T-helper 9 cell (primary cell): ENCODE measurements around the gene TEX50.
"Not testable (repeated sequence)": the region's sequence is repeated elsewhere in the genome, so short reads cannot be mapped to it uniquely, and the experiment has no call there.

ENCODE experiments used
- DNase-seq: peaks from one replicate; pipeline ENCODE4 v3.0.0-alpha.2; 2020
- total RNA-seq, 2 donors: gene quantifications; one replicate each; lab custom pipeline; 2026; lab: John Stamatoyannopoulos, UW

The TEX50 gene, protein sequence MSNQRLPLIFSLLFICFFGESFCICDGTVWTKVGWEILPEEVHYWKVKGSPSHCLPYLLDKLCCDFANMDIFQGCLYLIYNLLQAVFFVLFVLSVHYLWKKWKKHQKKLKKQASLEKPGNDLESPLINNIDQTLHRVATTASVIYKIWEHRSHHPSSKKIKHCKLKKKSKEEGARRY
- total RNA-seq, result 0 reads per million in 2 donors

DNA sequence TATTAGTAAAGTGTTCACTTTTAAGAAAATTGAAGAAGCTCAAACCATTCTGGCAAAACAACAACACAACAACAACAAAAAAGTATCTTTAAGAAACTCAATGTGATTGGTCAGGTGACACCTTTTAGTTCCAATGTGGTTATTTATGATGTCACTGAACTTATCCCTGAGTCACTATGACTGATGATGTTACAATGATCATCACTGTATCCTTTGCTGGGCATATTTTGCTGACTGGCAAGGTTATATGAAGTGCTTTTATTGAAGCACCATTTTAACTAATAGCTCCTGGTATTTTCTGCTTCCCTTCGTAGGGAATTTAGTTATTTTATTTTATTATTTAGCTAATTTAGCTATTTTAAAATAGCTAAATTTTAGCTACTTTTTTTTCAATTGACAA, at the start of gene TEX50:
Gene TEX50 (plus strand): TSS at position 223 of the 400 bp plus-strand sequence. CDS start 184 bp downstream, outside the sequence.
- no peak for DNase-seq

DNA sequence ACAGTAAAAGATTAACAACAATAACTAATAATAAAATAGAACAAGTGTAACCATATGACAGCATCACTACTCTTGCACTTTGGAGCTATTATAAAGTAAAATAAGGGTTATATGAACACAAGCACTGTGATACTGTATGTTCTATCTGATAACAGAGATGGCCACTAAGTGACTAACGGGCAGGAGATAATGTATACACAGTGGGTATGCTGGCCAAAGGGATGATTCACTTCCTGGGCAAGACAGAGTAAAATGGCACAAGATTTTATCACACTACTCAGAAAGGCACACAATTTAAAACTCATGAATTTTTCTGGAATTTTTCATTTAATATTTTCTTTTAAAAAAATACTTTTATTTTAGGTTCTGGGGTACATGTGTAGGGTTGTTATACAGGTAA, 44.6 kb upstream of the TEX50 start:
- DNase-seq, result no peak

DNA sequence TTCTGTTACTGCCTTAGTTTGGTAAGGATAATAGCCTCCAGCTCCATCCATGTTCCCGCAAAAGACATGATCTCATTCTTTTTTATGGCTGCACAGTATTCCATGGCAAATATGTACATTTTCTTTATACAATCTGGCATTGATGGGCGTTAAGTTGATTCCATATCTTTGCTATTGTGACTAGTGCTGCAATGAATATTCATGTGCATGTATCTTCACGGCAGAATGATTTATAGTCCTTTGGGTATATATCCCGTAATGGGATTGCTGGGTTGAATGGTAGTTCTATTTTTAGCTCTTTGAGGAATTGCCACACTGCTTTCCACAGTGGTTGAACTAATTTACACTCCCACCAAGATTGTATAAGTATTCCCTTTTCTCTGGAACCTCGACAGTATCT, 44.0 kb upstream of the TEX50 start:
- not testable (repeated sequence) for DNase-seq

DNA sequence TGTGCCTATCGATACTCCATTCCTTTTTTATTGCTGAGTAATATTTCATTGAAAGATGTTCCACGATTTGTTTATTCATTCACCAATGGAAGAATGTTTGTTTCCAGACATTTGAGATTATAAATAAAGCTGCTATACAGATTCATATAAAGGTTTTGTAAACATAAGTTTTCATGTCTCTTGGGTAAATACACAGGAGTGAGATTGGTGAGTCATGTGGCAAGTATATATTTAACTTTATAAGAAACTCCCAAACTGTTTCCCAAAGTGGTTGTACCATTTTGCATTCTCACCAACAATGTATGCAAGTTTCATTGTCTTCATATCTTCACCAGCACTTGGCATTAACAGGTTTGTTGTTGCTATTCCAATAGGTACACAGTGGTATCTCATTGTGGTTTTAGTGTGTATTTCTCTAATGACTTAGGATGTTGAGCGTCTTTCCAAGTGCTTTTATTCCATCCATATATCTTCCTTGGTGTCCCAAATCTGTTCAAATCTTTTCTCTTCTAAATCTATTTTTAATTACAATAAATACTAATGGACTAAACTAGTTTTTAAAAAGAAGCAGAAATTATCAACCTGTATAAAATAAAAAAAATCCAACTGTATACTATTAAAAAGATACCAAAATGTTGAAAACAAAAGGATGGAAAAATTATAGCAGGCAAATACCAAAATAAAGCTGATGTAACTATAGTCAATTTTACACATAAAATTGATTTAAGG, 38.9 kb upstream of the TEX50 start:
- no peak for DNase-seq

DNA sequence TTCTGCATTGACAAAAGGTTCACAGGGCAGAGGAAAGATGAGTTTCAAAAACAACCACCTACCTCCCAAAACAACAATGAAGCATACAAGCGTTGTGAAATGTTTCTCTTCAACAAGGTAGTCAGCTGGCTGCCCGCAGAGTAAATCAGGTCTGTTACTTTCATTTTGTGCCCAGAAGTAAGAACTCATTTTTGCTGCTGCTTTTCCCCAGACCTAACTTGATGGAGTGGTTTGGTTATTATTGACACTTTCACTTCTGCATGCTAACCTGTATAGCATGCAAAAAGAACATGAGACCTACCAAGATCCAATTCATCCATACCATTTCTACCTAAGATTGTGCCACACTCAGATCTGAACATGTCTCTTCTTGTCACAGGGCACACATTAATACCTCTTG, 33.5 kb upstream of the TEX50 start:
- DNase-seq, result no peak

DNA sequence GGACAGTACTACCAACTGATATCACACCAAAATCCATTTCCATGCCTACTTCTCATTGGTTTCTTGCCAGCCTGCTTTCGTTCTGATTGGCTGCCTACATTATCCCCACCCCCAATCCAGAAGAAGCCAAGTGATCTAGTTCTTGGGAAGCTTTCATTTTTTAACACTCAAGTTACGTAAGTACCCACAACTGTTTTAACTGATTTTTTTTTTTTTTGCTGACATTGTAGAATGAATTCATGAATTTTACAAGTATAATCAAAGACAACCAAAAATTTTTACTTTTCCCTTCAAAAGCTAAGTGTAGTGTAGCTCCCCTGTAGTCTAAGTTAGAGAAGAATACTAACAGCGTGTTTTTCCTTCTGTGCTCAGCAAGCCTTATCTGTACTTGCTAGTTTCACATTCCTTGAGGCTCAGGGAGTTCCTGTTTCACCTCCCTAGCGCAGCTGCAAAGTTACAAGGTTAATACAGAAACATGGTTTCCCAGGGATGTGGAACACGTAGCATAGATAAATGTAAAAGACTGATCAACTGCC, 32.0 kb upstream of the TEX50 start, which contains the start of gene SLC9C2:
Gene SLC9C2 (minus strand): TSS at position 17 of the 536 bp plus-strand sequence. CDS start 1,296 bp downstream, outside the sequence.
- no peak for DNase-seq

DNA sequence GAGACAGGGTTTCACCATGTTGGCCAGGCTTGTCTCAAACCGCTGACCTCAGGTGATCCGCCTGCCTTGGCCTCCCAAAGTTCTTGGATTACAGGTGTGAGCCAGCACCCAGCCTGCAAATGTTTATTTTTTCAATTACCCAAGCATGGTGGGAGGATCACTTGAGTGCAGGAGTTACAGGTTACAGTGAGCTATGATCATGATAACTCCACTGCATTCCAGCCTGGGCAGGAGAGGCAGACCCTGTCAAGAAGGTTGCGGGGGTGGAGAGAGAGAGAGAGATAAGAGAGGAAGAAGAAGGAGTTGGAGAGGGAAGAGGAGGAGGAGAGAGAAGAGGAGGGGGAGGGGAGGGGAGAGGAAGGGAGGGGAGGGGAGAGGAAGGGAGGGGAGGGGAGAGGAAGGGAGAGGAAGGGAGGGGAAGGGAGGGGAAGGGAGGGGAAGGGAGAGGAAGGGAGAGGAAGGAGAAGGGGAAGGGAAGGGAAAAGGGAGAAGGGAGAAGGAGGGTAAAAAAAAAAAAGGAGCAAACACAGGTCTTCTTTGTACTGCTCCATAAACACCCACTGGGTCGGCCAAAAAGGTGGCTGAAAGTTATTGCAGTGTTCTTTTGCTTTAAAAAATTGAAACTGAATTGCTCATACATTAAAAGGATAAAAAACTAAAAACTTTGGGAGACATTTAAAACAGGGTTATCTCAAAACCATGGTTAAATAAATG, 26.5 kb upstream of the TEX50 start:
- DNase-seq, result no peak

DNA sequence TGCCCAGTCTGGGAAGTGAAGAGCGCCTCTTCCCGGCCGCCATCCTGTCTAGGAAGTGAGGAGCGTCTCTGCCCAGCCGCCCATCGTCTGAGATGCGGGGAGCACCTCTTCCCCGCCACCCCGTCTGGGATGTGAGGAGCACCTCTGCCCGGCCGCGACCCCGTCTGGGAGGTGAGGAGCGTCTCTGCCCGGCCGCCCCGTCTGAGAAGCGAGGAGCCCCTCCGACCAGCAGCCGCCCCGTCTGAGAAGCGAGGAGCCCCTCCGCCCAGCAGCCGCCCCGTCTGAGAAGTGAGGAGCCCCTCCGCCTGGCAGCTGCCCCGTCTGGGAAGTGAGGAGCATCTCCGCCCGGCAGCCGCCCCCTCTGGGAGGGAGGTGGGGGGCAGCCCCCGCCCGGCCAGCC, 22.1 kb upstream of the TEX50 start:
- DNase-seq, result not testable (repeated sequence)

DNA sequence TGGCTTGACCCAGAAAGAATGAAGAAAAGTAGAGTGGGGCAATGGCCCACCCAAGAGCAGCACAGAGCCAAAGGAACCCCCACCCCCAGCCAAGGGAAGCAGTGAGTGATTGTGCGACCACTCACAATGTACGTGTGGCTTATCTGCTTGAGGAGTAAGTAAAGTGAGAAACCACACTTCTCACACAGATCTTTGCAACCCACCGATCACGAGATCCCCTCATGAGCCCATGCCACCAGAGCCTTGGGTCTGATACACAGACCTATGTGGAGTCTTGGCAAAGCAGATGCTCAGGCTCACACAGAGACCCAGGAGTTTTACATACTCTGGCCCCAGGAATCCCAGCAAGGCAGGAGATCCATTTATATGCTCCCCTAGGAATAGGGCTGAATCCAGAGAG, 18.3 kb upstream of the TEX50 start:
- DNase-seq, result no peak

DNA sequence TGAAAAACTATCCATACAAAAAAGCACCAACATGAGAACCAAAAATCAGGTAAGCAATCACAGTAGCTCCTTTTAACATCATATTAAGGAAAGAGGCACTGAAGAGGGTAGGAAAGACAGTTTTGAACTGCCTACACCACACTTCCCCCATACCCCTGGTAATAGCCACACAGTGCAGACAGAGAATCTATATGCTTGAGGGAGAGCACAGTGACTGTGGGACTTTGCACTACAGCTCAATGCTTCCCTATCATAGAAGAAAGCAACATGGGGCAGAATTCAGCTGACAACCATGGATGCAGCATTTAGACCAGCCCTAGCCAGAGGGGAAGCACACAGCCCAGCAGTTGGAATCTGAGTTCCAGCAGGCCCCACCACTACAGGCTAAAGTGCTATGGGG, 7.9 kb upstream of the TEX50 start:
- DNase-seq, result no peak

DNA sequence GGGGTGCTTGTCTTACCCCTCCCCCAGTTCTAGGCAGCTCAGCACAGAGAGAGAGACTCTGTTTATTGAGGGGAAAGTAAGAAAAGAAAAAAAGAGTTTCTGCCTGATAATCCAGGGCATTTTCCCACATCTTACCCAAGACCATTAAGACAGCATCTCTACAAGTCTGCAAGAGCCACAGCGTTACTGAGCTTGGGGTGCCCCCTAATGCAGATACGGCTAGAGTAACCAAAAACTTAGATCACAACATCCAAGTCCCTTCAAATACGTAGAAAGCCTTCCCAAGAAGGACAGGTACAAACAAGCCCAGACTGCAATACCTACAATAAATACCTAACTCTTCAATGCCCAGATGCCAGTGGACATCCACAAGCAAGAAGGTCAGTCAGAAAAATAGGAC, 6.2 kb upstream of the TEX50 start:
- no peak for DNase-seq

DNA sequence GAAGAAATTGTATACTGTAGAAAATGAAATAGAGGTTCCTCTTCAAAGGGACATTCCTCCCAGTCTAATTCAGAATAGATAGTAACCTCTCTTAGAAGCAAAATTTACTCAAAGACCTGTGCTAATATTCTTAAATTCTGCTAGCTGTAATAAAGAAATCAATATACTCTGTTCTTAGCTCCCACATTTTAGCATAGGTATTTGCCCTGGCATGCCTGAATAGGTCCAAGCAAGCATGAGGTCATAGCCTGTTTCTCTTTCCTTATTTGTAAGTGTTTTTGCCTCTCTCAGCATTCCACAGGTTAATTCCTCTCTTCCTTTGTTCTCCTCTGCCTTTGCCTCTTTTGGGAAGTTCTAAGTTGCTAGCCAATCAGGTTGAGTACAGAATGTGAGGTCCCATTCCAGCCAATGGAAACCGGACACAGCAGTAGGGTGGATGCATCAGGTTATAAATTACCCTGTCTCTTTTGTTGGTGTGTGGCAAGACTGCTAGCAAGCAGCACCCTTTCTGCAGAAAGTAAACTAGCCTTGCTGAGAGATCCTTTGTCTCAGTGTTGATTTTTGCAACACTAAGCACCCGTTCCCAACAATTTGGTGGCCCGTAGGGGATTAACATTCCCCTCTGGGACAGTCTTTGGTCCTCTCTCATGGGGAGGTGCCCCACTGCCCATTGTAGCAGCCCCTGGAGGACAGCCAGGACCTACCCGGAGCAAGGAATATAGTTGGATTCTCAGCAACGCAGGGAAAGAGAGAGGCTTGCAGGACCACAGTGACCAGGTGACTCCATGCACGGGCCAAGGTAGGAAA, 2.3 kb downstream of the TEX50 start:
- DNase-seq, result not testable (repeated sequence)

DNA sequence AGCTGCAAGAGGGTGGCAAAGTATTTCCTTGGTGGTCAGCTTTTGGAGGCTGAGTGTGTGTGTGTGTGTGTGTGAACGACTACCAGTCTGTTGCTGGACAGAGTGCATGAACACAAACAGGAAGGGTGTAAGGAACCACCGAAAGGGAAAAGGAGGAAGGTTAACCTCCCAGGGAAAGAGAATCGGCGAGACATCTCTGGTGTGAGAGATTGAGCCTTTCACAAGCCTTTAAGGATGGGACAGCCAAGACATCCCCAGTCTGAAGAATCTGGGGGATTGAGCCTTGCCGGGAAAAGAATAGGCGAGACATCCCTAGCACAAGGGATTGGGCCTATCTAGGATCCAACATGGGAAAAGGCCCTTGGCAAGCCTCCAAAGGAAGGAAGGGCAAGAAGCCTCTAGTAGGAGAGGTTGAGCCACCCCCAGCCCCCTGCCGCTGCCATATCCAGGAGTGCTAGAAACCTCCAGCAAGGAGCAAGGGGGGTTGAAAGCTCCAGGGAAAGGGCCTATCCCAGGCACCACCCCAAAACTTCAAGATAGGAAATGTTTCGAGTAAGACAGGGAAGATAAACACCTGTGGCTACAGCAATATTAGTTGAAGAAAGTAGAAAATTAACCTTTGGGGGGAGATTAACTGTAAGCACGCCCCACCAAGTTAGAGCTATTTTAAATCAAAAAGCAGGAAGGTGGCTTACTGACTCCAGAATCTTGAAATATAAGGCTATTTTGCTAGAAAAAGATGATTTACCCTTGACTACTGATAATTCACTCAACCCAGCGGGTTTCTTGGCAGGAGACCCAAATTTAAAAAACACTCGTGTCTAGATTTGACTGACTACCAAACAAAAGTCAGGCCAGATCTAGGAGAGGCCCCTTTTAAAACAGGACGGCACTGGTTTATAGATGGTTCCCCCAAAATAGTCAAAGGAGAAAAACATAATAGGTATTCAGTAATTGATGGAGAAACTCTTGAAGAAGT, 3.2 kb downstream of the TEX50 start:
- DNase-seq, result no peak

DNA sequence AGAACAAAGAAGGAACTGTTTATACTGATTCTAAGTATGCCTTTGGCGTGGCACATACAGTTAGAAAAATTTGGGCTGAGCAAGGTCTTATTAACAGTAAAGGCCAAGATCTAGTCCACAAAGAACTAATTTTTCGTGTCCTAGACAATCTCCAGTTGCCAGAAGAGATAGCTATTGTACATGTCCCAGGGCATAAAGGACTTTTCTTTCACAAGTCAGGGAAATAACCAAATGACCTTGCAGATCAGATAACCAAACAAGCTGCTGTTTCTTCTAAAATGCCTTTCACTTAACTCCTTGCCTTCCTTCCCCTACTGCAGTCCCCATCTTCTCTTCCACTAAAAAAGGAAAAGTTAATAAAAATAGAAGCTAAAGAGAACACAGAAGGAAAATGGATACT, 4.0 kb downstream of the TEX50 start:
- no peak for DNase-seq

DNA sequence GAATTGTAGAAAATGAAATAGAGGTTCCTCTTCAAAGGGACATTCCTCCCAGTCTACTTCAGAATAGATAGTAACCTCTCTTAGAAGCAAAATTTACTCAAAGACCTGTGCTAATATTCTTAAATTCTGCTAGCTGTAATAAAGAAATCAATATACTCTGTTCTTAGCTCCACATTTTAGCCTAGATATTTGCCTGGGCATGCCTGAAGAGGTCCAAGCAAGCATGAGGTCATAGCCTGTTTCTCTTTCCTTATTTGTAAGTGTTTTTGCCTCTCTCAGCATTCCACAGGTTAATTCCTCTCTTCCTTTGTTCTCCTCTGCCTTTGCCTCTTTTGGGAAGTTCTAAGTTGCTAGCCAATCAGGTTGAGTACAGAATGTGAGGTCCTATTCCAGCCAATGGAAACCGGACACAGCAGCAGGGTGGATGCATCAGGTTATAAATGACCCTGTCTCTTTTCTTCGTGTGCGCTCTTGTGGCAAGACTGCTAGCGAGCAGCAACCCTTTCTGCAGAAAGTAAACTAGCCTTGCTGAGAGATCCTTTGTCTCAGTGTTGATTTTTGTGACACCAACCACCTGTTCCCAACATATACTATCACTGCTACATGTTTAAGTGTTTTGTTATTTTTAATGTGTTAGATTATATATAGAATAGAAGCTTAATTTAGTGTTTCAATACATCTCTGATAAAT, 7.5 kb downstream of the TEX50 start:
- DNase-seq, result not testable (repeated sequence)

DNA sequence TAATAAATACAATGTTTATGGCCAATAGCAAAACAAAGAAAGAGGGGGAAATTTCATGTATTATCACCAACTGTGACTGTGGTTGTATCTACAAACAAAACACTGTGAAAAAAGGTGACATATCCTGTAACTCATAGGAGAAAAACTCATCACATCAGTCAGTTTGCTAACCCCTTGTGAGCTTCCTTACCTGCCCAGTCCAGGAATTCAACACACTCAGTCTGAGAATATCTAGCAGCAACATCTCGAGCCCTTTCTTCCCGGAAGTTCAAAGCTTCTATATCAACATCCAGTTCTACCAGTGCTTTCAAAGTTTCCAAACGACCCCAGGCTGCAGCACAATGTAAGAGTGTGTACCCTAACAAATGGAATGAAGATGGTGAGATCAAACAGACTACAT, 11.5 kb downstream of the TEX50 start:
- DNase-seq, result no peak

DNA sequence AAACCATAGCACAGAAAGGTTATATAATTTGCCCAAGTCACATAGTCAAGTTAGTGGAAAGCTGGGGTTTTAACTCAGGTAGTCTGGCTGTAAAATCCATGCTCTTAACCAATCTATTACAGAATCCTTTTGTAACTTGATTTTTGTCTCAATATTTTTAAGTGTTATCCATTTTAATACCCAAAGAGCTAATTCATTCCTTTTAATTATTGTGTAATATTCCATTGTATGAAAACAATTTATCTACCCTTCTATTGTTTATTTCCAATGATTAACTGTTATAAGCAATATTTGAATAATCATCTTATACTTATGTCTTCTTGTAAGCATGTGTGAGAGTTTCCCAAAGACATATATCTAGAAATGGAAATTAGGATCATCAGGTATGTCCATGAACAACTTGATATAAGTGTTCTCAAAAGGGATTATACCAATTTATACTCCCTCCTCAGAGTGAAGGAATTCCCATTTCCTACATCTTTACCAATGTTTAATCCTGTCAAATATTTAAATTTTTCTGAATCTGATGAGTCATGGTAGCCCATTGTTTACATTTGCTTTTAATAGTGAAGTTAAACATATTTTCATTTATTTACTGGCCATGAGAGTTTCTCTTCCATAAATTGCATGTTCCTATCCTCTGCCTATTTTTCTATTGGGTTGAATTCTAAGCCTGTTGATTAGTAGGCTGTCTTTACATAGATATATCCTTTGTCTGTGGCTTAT, 13.9 kb downstream of the TEX50 start:
- DNase-seq, result no peak

DNA sequence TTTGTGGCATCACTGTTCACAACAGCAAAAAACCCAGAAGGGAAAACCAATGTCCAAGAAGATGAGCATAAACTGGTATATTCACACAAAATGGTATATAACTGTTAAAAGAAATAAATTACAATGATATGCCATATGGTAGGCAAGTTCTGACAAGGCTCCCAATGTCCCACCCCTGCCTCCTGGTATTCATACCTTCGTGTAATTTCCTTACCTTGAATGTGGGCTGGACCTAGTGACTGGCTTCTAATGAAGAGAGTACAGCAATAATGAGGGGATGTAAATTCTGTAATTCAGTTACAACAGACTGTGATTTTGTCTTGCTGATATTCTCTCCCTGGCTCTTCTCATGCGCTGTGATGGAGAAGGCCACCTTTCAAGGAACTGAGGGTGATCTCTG, 25.2 kb downstream of the TEX50 start:
- DNase-seq, result no peak

DNA sequence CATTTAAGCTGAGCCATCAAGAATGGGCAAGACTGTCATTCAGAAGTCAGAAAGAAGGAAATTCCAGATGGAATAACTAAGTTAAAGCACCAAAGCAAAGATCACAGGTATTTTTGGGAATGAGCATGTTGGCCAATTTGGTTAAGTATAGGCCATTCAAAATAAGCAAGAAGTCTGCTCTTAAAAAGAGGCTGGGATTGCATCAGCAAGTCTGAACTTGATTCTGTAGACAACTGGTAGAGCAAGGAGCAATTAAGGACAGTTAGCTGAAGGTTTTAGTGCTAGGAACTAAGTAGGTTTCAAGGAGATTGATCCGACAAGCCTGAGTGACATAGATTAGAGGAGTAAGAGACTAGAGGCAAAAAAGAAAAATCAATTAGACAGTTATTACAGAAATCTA, 26.1 kb downstream of the TEX50 start:
- DNase-seq, result no peak

DNA sequence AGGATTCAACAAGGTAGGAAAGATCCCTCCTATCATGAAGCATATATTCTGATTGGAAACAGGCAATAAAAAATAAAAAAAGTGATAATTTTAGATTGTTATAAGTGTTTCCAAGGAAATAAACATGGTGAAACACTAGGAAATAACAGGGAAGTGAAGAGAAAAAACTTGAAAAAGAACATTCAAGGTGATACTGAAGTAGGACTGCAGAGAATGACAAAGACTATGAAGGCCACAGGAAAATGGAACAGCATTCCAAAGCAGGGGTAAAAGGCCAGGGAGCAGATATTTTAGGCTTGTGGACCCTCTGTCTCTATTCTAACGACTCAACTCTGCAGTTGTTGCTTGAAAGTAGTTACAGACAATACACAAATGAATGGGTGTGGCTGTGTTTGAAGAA, 26.6 kb downstream of the TEX50 start:
- DNase-seq, result no peak
